Neutrophil (primary cell): ENCODE measurements around the gene KCNE2.

Experiments used
- H3K27ac ChIP-seq: fragments of 200-600 bp; sonication (generic); 2 replicates; pipeline ENCODE4 v1.5.1; 2016; ENCODE audit warnings: mild to moderate bottlenecking, moderate library complexity
- H3K27me3 ChIP-seq: fragments of 200-600 bp; sonication (generic); 2 replicates; pipeline ENCODE4 v1.6.0; 2016; ENCODE audit warnings: mild to moderate bottlenecking
- H3K36me3 ChIP-seq: fragments of 200-600 bp; sonication (generic); 2 replicates; pipeline ENCODE4 v1.5.1; 2017
- H3K4me1 ChIP-seq, 2 experiments: fragments of 200-600 bp in 1 of 2; sonication (generic) in 1 of 2; 1 replicate in 1 of 2; 2 replicates in 1 of 2; pipeline versions ENCODE4 v1.5.1 to v1.6.1; 2013 to 2016; ENCODE audit warnings: low read depth in 1 of 2, low read length in 1 of 2, mild to moderate bottlenecking in 1 of 2, moderate library complexity in 1 of 2; ENCODE audit not compliant: control insufficient read depth in 1 of 2, insufficient read depth in 1 of 2
- H3K4me3 ChIP-seq, 2 experiments: fragments of 200-600 bp in 1 of 2; sonication (generic) in 1 of 2; 1 replicate in 1 of 2; 2 replicates in 1 of 2; pipeline ENCODE4 v1.5.1; 2013 to 2016; ENCODE audit warnings: low read depth in 1 of 2, low read length in 1 of 2, mild to moderate bottlenecking in 1 of 2, moderate library complexity in 1 of 2
- H3K9me3 ChIP-seq: fragments of 200-600 bp; sonication (generic); 2 replicates; pipeline ENCODE4 v1.5.1; 2016
- TF ChIP-seq, protein P1 (sequence below): fragments of 200-600 bp; sonication (generic); IDR thresholded peaks from 2 replicates; pipeline ENCODE4 v1.5.1; 2016; ENCODE audit warnings: antibody characterized with exemption

Gene KCNE2

DNA sequence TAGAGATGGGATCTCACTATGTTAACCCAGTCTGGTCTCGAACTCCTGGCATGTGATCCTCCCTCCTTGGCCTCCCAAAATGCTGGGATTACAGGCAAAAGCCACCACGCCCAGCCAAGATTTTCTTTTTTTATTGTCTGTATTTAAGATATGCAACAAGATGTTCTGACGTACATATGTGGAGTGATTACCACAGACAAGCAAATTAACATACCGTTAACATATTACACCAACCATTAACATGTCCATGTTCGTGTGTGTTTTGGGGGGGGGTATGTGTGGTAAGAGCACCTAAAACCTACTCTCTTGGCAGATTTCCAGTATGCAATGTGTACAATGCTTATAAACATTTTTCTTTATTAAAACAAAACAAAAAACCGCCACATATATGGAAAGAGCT, 10.6 kb upstream of the KCNE2 start:
- Histone ChIP-seq H3K27me3 (peaks cover 23% of the 10 kb centered on the region), H3K9me3 (no peaks in the 10 kb centered on the region), H3K36me3 (no peaks in the 10 kb centered on the region), H3K4me3 (no peak overlapping the region), H3K27ac (no peak overlapping the region), H3K4me1 (no peaks in the 10 kb centered on the region)
- TF ChIP-seq, protein P1, sequence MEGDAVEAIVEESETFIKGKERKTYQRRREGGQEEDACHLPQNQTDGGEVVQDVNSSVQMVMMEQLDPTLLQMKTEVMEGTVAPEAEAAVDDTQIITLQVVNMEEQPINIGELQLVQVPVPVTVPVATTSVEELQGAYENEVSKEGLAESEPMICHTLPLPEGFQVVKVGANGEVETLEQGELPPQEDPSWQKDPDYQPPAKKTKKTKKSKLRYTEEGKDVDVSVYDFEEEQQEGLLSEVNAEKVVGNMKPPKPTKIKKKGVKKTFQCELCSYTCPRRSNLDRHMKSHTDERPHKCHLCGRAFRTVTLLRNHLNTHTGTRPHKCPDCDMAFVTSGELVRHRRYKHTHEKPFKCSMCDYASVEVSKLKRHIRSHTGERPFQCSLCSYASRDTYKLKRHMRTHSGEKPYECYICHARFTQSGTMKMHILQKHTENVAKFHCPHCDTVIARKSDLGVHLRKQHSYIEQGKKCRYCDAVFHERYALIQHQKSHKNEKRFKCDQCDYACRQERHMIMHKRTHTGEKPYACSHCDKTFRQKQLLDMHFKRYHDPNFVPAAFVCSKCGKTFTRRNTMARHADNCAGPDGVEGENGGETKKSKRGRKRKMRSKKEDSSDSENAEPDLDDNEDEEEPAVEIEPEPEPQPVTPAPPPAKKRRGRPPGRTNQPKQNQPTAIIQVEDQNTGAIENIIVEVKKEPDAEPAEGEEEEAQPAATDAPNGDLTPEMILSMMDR: no peak

DNA sequence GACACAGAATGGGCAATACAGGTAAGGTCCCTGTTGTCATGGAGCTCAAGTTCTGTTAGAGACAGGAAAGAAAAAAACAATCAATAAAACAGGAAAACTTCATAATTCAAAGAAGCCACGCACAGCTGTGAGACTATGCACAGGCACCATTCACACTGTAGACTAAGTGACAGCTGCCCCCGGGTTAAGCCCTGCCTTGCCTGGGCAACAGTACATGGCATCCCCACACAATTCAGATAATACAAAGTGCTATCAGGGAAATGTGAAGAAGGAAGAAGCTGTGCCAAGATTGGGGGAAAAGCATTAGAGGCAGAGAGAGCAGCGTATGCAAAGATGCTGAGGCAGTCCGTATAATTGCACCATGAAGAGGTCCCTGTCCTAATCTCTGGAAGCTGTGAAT, 9.0 kb upstream of the KCNE2 start:
- Histone ChIP-seq H3K36me3 (no peaks in the 10 kb centered on the region), H3K4me1 (no peaks in the 10 kb centered on the region), H3K4me3 (no peak overlapping the region), H3K27me3 (peaks cover 30% of the 10 kb centered on the region), H3K9me3 (no peaks in the 10 kb centered on the region), H3K27ac (no peak overlapping the region)
- TF ChIP-seq, protein P1: no peak

DNA sequence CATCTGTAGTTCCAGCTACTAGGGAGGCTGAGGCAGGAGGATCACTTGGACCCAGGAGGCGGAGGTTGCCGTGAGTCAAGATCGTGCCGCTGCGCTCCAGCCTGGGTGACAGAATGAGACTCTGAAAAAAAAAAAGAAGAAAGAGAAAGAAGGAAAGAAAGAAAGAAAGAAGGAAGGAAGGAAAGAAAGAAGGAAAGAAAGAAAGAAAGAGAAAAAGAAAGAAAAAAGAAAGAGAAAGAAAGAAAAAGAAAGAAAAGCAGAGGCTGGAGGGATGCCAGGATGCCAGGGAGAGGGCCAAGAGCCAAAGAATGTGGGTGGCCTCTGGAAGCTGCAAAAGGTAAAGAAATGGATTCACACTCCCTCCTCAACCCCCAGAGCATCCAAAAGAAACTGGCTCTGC, 8.2 kb upstream of the KCNE2 start:
- H3K4me1 ChIP-seq: no peaks in the 10 kb centered on the region
- no peak overlapping the region for H3K27ac ChIP-seq
- H3K9me3 ChIP-seq: no peaks in the 10 kb centered on the region
- H3K4me3 ChIP-seq: no peak overlapping the region
- TF ChIP-seq, protein P1: no peak
- no peaks in the 10 kb centered on the region for H3K36me3 ChIP-seq
- H3K27me3 ChIP-seq: peaks cover 38% of the 10 kb centered on the region

DNA sequence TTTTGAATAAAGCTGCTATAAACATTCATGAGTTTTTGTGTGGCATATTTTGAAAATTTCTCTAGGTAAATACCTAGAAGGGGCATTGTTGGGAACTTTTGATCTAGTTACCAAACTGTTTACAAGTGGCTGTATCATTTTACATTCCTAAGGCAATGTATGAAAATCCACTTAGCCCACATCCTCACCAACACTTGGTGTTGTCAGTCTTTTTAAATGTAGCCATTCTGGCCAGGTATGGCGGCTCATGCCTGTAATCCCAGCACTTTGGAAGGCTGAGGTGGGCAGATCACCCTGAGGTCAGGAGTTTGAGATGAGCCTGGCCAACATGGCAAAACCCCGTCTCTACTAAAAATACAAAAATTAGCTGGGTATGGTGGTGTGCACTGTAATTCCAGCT, 5.9 kb upstream of the KCNE2 start:
- H3K27me3 ChIP-seq: peaks cover 49% of the 10 kb centered on the region
- TF ChIP-seq, protein P1: no peak
- no peak overlapping the region for H3K4me3 ChIP-seq
- peaks cover 3 to 5% of the 10 kb centered on the region in 2 experiments for H3K4me1 ChIP-seq
- H3K9me3 ChIP-seq: no peaks in the 10 kb centered on the region
- H3K27ac ChIP-seq: no peak overlapping the region
- no peaks in the 10 kb centered on the region for H3K36me3 ChIP-seq

DNA sequence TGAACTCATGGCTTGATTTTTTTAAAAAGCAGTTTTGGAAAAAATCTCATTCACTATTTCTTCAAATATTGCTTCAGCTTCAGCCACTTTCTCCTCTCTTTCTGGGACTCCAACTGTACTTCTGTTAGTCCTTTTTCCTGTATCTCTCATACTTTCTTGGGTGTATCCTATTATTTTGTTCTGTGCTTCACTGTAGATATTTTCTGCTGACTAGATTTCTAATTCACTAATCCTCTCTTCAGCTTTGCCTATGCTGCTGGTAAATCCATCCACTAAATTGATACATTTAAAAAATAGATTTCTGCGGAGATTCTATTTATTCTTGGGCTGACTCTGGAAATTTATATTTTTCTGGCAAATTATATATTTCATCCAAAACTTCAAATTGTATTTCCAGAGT, 4.9 kb upstream of the KCNE2 start:
- H3K36me3 ChIP-seq: no peaks in the 10 kb centered on the region
- H3K9me3 ChIP-seq: no peaks in the 10 kb centered on the region
- H3K4me3 ChIP-seq: no peak overlapping the region
- no peak overlapping the region for H3K27ac ChIP-seq
- TF ChIP-seq, protein P1: no peak
- H3K27me3 ChIP-seq: peaks cover 49% of the 10 kb centered on the region
- H3K4me1 ChIP-seq: peaks cover 10% of the 10 kb centered on the region in 2 experiments
